ENCODE measurements around the gene ZBTB43.

GRCh38 chr9:126833710-126834345, 29.0 kb downstream of the ZBTB43 start:
- TF ChIP-seq CTCF (conservative IDR thresholded peaks at IDR 0.05; ENCODE audit: low read length) (no peak), EZH2phosphoT487 (IDR thresholded peaks at IDR 0.05; ENCODE audit: borderline replicate concordance, low read depth, low read length) (no peak)

Data from OCI-LY7 (cell line).